Mesendoderm (in vitro differentiated cells): Measurements from ENCODE around the gene ADAT2.

Experiments
- DNase-seq: peaks from one replicate; pipeline ENCODE4 v3.0.0; 2013
- H2AK5ac ChIP-seq: 2 replicates; pipeline ENCODE4 v1.6.1; 2013; ENCODE audit warnings: low read length, inconsistent platforms
- H2BK120ac ChIP-seq: 2 replicates; pipeline ENCODE4 v1.6.1; 2013; ENCODE audit warnings: low read depth, mild to moderate bottlenecking, low read length, moderate library complexity, mixed read lengths
- H2BK15ac ChIP-seq: replicated peaks from 2 replicates; pipeline ENCODE4 v1.6.1; 2013; ENCODE audit warnings: low read depth, mild to moderate bottlenecking, moderate library complexity
- H2BK5ac ChIP-seq: 2 replicates; pipeline ENCODE4 v1.6.1; 2013; ENCODE audit warnings: low read length, inconsistent platforms
- H3K18ac ChIP-seq: 2 replicates; pipeline ENCODE4 v1.6.1; 2013; ENCODE audit warnings: mild to moderate bottlenecking, low read length, mixed read lengths
- H3K23ac ChIP-seq: one replicate; pipeline ENCODE4 v1.6.1; 2013; ENCODE audit warnings: low read length
- H3K27ac ChIP-seq: 2 replicates; pipeline ENCODE4 v1.5.1; 2013; ENCODE audit warnings: low read depth, mild to moderate bottlenecking, inconsistent platforms, low read length, moderate library complexity
- H3K27me3 ChIP-seq: 2 replicates; pipeline ENCODE4 v1.6.1; 2013; ENCODE audit warnings: low read length, control low read depth, mild to moderate bottlenecking, inconsistent platforms; ENCODE audit not compliant: insufficient read depth, poor library complexity
- H3K36me3 ChIP-seq: 2 replicates; pipeline ENCODE4 v1.6.1; 2013; ENCODE audit warnings: low read length, inconsistent platforms; ENCODE audit not compliant: control insufficient read depth, insufficient read depth
- H3K4ac ChIP-seq: one replicate; pipeline ENCODE4 v1.6.1; 2013; ENCODE audit warnings: low read depth, mild to moderate bottlenecking, low read length, moderate library complexity
- H3K4me1 ChIP-seq: 2 replicates; pipeline ENCODE4 v1.6.1; 2013; ENCODE audit warnings: low read depth, low read length, inconsistent platforms; ENCODE audit not compliant: control insufficient read depth
- H3K4me2 ChIP-seq: 2 replicates; pipeline ENCODE4 v1.6.1; 2013; ENCODE audit warnings: low read length
- H3K4me3 ChIP-seq: 2 replicates; pipeline ENCODE4 v1.5.1; 2013; ENCODE audit warnings: mild to moderate bottlenecking, low read length
- H3K56ac ChIP-seq: one replicate; pipeline ENCODE4 v1.6.1; 2013; ENCODE audit warnings: low read length
- H3K79me1 ChIP-seq: 2 replicates; pipeline ENCODE4 v1.6.1; 2013; ENCODE audit warnings: low read length, inconsistent platforms
- H3K79me2 ChIP-seq: 2 replicates; pipeline ENCODE4 v1.6.1; 2013; ENCODE audit warnings: mild to moderate bottlenecking, low read length; ENCODE audit not compliant: control insufficient read depth, insufficient read depth
- H3K9ac ChIP-seq: 2 replicates; pipeline ENCODE4 v1.6.1; 2013; ENCODE audit warnings: low read length, inconsistent platforms
- H4K5ac ChIP-seq: one replicate; pipeline ENCODE4 v1.6.1; 2013; ENCODE audit warnings: low read length
- H4K8ac ChIP-seq: one replicate; pipeline ENCODE4 v1.6.1; 2013; ENCODE audit warnings: low read depth, mild to moderate bottlenecking, control low read depth, low read length, moderate library complexity
- WGBS: extraction: QIAGEN DNeasy Blood & Tissue Kit; methylation state at CpG from one replicate; pipeline ENCODE4 v1.1.7; 2013; ENCODE audit warnings: low lambda C conversion rate, missing lambda C conversion rate; ENCODE audit not compliant: insufficient coverage; ENCODE audit errors: extremely low coverage; 5-methylcytosine and 5-hydroxymethylcytosine counted together

The ADAT2 gene

GRCh38 chr6:143394389-143394788 lies 56.1 kb downstream of the ADAT2 start:
- H3K4me2 ChIP-seq, result no peak overlapping the region

DNA sequence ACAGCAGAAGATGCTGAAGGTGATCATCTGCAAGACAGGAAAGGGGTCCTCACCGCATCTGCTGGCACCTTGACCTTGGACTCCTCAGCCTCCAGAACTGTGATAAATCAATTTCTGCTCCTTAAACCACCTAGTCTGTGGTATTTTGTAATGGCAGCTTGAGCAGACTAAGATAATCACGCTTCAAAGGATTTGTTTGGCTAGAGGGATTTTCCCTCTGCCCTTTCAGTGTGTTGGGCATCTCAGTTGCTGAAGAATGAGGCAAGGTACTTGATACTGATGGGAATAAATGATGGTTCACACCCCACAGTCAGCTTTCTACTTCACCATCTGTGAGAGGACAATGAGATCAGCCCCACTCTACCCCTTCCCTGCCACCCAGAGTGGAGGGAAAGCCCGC lies 60.2 kb downstream of the ADAT2 start:
- Histone ChIP-seq H3K4ac (no peak overlapping the region), H2BK5ac (no peak overlapping the region), H3K79me1 (no peaks in the 10 kb centered on the region), H3K9ac (no peak overlapping the region), H3K56ac (no peak overlapping the region), H2BK120ac (no peak overlapping the region), H3K27me3 (no peaks in the 10 kb centered on the region), H3K18ac (no peak overlapping the region), H2AK5ac (no peak overlapping the region), H2BK15ac (no peak overlapping the region), H3K36me3 (no peaks in the 10 kb centered on the region), H3K23ac (no peak overlapping the region), H3K27ac (no peak overlapping the region), H3K4me3 (no peak overlapping the region), H3K4me2 (no peak overlapping the region), H3K79me2 (no peaks in the 10 kb centered on the region), H4K5ac (no peak overlapping the region), H3K4me1 (no peaks in the 10 kb centered on the region), H4K8ac (no peak overlapping the region)
- no peak for DNase-seq
- WGBS, result no CpG with 5 or more reads among the region's 3 CpGs

More at GRCh38 chr6:143394389-143394788, 56.1 kb downstream of the ADAT2 start:
- Histone ChIP-seq H3K4me3 (no peak overlapping the region), H4K8ac (no peak overlapping the region), H3K4me1 (peaks cover 6% of the 10 kb centered on the region), H3K36me3 (no peaks in the 10 kb centered on the region), H4K5ac (no peak overlapping the region), H3K9ac (no peak overlapping the region), H3K79me2 (no peaks in the 10 kb centered on the region), H3K27me3 (no peaks in the 10 kb centered on the region), H3K4ac (no peak overlapping the region), H3K79me1 (no peaks in the 10 kb centered on the region), H2AK5ac (no peak overlapping the region), H2BK15ac (no peak overlapping the region), H3K23ac (no peak overlapping the region), H2BK120ac (no peak overlapping the region), H3K27ac (no peak overlapping the region), H3K56ac (no peak overlapping the region), H2BK5ac (no peak overlapping the region), H3K18ac (no peak overlapping the region)
- no peak for DNase-seq
- WGBS, result no CpG with 5 or more reads among the region's 4 CpGs

DNA sequence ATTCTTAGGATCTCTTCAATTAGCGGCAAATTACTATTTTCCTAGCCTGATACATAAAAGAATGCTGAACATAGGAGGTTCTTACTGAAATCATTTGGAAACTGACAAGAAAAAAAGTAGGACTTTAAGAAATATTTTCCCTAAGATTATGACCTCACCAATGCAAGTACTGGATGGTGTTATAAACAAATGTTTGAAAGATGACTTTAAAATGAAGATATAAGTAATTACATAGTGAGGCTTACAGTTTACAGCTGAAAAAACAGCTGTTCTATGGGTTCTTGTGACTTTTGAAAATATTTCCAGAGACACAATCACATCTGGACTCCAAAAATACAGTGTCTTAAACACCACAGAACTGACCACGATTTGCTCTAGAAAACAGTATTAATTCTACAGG lies 64.9 kb downstream of the ADAT2 start:
- no peaks in the 10 kb centered on the region for H3K79me1 ChIP-seq
- no peaks in the 10 kb centered on the region for H3K79me2 ChIP-seq
- no CpG with 5 or more reads among the region's 2 CpGs for WGBS

DNA sequence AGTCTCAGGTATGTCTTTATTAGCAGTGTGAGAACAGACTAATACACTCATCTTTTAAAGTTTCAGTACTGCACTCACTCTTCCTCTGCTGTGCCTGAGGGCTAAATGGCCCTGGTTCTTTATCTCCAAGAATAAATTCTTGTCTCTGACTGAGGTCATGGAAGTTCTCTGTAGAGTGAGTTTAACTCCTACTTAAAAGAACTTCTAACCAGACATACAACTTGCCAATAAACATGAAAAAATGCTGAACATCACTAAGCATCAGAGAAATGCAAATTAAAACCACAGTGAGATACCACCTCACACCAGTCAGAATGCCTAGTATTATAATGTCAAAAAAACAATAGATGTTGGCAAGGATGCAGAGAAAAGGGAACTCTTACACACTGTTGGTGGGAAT lies 73.6 kb downstream of the ADAT2 start:
- Histone ChIP-seq H3K4me3 (no peak overlapping the region), H2AK5ac (no peak overlapping the region), H3K4me2 (no peak overlapping the region), H4K5ac (no peak overlapping the region), H4K8ac (no peak overlapping the region), H3K79me1 (no peaks in the 10 kb centered on the region), H3K36me3 (no peaks in the 10 kb centered on the region), H3K27ac (no peak overlapping the region), H2BK120ac (no peak overlapping the region), H3K4ac (no peak overlapping the region), H3K79me2 (no peaks in the 10 kb centered on the region), H3K4me1 (no peaks in the 10 kb centered on the region), H3K18ac (no peak overlapping the region), H2BK5ac (no peak overlapping the region), H3K56ac (no peak overlapping the region), H2BK15ac (no peak overlapping the region), H3K9ac (no peak overlapping the region), H3K27me3 (no peaks in the 10 kb centered on the region), H3K23ac (no peak overlapping the region)
- DNase-seq, result no peak

More for the DNA sequence above, 64.9 kb downstream of the ADAT2 start:
- no peaks in the 10 kb centered on the region for H3K27me3 ChIP-seq
- H2BK120ac ChIP-seq, result no peak overlapping the region
- no peak overlapping the region for H3K4ac ChIP-seq
- no peak overlapping the region for H3K56ac ChIP-seq
- H4K5ac ChIP-seq, result no peak overlapping the region
- DNase-seq, result no peak
- no peak overlapping the region for H3K23ac ChIP-seq
- no peak overlapping the region for H2BK5ac ChIP-seq
- H3K4me1 ChIP-seq, result no peaks in the 10 kb centered on the region
- H3K36me3 ChIP-seq, result no peaks in the 10 kb centered on the region
- no peak overlapping the region for H3K4me3 ChIP-seq
- H3K27ac ChIP-seq, result no peak overlapping the region
- H4K8ac ChIP-seq, result no peak overlapping the region
- H3K4me2 ChIP-seq, result no peak overlapping the region
- no peak overlapping the region for H3K9ac ChIP-seq
- no peak overlapping the region for H2AK5ac ChIP-seq
- H2BK15ac ChIP-seq, result no peak overlapping the region
- no peak overlapping the region for H3K18ac ChIP-seq

- H3K4me2 ChIP-seq, result no peak overlapping the region
- H3K4me3 ChIP-seq, result no peak overlapping the region
- no peak overlapping the region for H4K8ac ChIP-seq
- no peaks in the 10 kb centered on the region for H3K27me3 ChIP-seq
- H4K5ac ChIP-seq, result no peak overlapping the region
- no peak overlapping the region for H3K9ac ChIP-seq
- no peaks in the 10 kb centered on the region for H3K4me1 ChIP-seq
- H3K4ac ChIP-seq, result no peak overlapping the region
- WGBS, result no CpG with 5 or more reads among the region's 3 CpGs
- H3K27ac ChIP-seq, result no peak overlapping the region
- H3K79me1 ChIP-seq, result no peaks in the 10 kb centered on the region
- H3K36me3 ChIP-seq, result no peaks in the 10 kb centered on the region
- no peak overlapping the region for H2BK15ac ChIP-seq
- no peak for DNase-seq
- H2BK120ac ChIP-seq, result no peak overlapping the region
- H3K18ac ChIP-seq, result no peak overlapping the region
- H3K23ac ChIP-seq, result no peak overlapping the region
- H2BK5ac ChIP-seq, result no peak overlapping the region
- no peak overlapping the region for H2AK5ac ChIP-seq
- H3K56ac ChIP-seq, result no peak overlapping the region
- H3K79me2 ChIP-seq, result no peaks in the 10 kb centered on the region
Observed at GRCh38 chr6:143376375-143376774, 74.1 kb downstream of the ADAT2 start.

- no peak overlapping the region for H2AK5ac ChIP-seq
- no peak for DNase-seq
- no peak overlapping the region for H2BK5ac ChIP-seq
- no peak overlapping the region for H3K18ac ChIP-seq
- H3K79me2 ChIP-seq, result no peaks in the 10 kb centered on the region
- H3K23ac ChIP-seq, result no peak overlapping the region
- H3K27ac ChIP-seq, result no peak overlapping the region
- H4K8ac ChIP-seq, result no peak overlapping the region
- H3K4ac ChIP-seq, result no peak overlapping the region
- no peak overlapping the region for H2BK120ac ChIP-seq
- H3K27me3 ChIP-seq, result no peaks in the 10 kb centered on the region
- H3K56ac ChIP-seq, result no peak overlapping the region
- H4K5ac ChIP-seq, result no peak overlapping the region
- H2BK15ac ChIP-seq, result no peak overlapping the region
- no CpG with 5 or more reads among the region's 5 CpGs for WGBS
- H3K36me3 ChIP-seq, result no peaks in the 10 kb centered on the region
- H3K79me1 ChIP-seq, result no peaks in the 10 kb centered on the region
- no peak overlapping the region for H3K9ac ChIP-seq
- H3K4me3 ChIP-seq, result no peak overlapping the region
- no peaks in the 10 kb centered on the region for H3K4me1 ChIP-seq
- H3K4me2 ChIP-seq, result no peak overlapping the region
Observed at GRCh38 chr6:143375022-143375585, 75.4 kb downstream of the ADAT2 start.
